ENCODE data around the gene DNAJC7. TPM values are rescaled to one million over a fixed set of nuclear protein-coding genes. Genes with fewer than 3 reads are reported as not detected.
A peak's percentile ranks its signal among the peaks of the same experiment; 100 is the strongest.

DNAJC7 gene
- polyA plus RNA-seq, 4 donors = 97.1 to 168 (median 148) TPM

DNA sequence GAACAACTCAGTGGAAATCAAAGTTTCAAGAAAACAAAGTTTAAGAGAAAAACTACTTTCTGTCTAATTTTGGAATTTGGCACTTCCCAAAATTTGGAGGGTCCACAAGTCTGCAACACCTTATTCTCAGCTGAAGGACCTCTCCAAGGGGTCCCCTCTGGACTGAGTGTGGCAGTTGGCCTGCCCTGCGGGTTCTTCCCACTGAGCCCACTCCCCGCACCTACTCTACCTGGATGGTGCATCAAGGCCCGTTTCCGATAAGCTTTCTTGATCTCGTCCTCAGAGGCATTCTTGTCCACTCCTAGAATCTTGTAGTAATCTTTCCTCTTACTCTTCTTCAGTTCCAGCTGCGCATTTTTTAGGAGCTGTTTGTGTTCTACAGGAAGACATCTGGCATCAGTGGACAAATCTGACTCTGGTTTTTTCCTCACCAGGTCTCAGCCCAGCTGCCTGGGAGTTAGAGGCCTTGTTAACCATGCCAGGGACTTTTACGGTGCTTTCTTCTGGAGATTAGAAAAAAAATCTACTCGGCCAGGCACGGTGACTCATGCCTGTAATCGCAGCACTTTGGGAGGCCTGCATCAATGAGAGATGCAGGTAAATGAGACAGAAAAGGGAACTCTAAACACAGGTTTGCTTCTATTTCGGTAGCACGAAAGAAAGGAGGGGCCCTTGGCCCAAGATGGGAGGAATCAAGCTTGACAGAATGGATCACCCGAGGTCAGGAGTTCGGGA, 35.0 kb downstream of the DNAJC7 start:
- DNase-seq (ENCODE audit: low read depth in 4 of 4, low spot score in 3 of 4) = no peak

DNA sequence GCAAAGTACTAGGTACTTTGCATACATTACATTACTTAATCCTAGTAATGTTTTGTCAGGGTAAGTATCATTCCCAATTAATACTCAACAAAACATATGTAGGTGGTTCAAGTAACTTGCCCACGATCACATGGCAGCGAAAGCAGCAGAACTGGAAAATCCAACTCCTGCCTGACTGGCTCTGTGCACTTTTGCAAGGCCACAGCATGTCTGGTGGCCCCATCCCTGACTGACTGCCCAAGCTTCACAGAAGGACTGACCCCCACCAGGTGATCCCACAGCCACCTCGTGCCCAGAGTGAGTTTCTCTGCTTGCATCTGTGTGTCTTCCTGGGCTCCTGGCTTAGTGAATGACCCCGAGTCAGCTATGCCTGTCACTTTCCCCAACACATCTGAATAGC, 39.2 kb downstream of the DNAJC7 start:
- DNase-seq (ENCODE audit: low read depth in 4 of 4, low spot score in 3 of 4) = peak in 1 of 4 donors; percentile 24

DNA sequence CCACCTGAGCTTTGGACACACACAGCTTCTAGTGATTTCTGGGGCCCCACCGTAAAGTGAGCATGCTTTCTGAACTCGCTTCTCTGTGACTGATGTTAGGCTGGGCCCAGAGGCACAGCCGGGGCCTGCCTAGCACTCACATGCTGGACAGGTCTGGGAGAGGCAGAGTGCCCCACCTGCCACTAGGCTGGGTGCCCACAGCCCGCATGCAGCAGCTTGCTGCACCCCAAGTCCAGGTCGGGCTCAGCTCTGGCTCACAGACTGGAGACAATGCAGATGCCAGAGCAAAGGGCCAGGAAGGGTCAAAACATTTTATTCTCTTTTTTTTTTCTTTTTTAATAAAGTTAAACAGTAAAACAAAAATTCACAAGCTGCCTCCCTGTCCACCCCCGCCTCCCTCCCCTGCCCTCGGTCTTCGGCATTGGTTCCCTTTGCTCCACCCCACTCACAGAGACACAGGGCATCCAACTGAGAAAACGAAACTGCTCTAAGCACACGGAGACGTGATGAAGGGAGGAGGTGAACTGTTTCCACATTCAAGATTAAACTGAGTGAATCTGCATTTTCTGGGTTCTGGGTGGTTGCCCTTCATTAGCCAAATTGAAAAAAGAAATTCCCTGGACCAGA, 41.0 kb downstream of the DNAJC7 start:
- no peak for DNase-seq (ENCODE audit: low read depth in 4 of 4, low spot score in 3 of 4)

DNA sequence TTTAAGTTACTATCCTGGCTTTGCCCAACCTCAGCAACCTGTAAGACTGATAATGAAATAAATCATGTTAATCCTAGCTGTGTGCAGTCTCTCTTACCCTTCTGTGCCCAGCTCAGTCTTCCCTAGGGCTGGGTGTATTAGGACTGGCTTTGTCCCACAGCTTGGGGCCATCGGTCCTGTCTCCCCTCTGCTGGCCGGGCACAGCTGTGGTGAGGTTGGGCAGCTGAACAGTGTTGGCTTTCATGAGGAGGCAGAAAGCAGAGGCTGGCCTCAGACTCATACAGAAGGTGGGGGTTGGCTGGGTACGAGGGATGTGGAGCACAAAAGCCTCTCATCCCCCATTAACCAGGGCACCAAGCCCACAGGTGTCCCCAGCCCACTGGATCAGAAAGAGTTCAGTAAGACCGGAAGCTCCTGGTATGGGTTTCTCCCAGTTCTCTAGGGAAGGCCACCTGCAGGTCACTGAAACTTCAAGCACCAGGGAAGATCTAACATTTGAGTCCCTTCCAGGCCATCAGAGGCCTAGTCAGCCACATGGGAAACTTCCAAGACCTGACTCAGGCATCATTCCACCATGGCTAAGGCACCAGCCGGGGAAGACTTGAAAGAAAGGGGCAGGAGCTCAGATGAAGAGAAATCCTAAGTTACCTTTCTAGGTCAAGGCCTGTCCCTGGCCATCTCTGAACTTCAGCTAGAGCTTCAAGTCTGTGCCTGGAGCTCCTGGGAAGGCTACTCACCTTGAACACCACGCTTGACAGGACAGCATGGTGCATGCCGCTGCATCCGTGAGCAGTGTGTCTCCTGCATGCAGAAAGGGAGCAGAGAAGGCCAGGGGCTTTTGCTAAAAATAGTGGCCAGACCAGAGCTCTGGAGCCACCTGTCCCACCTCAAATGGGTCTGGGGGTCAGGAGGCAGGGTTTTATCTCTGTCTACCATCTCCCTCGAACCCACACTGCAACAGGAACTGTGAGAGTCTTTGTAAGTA, 41.8 kb downstream of the DNAJC7 start:
- no peak for DNase-seq (ENCODE audit: low read depth in 4 of 4, low spot score in 3 of 4)

DNA sequence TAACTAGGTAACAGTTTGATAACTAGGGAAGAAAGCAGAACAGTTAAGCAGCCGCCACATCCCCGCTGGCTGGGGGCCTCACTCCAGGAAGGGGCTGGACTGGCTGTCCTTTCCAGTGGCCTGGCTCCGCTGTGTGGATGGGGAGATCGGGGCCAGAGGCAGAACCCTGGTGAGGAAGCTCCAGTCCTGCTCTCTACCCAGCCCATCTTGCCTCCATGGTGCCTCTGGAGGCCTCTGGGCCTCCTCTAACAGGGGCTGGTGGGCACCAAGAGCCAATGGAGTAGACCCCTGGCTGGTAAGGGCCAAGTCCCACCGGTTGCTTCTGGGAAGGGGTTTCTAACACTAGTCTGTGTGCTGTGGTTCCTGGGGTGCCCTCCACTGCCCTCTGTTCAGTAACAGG, 42.6 kb downstream of the DNAJC7 start:
- no peak for DNase-seq (ENCODE audit: low read depth in 4 of 4, low spot score in 3 of 4)

DNA sequence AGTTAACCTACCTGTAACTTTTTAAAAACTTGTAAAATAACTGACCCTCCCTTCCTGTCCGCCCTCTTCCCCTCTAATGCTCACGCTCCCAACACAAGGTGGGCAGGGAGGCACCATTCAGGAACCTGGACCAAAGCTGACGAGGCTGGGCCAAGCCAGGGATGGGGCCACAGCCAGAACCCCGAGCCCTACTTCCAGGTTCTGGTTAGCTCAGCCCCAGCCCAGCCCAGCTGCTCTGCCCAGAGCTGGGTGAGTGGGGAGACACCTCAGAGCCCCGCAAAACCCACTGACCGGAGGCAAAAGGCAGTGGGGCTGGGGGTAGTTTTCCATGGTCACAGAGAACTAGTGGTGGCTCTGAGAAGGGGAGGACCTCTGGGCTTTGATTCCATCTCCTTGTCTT, 43.2 kb downstream of the DNAJC7 start:
- no peak for DNase-seq (ENCODE audit: low read depth in 4 of 4, low spot score in 3 of 4)

DNA sequence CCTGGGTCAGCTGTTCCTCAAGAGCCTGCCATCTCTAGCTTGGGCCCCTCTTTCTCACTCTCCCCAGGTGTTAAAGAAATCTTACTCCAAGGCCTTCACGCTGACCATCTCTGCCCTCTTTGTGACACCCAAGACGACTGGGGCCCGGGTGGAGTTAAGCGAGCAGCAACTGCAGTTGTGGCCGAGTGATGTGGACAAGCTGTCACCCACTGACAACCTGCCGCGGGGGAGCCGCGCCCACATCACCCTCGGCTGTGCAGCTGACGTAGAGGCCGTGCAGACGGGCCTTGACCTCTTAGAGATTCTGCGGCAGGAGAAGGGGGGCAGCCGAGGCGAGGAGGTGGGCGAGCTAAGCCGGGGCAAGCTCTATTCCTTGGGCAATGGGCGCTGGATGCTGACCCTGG, 43.8 kb downstream of the DNAJC7 start:
- no peak for DNase-seq (ENCODE audit: low read depth in 4 of 4, low spot score in 3 of 4)

DNA sequence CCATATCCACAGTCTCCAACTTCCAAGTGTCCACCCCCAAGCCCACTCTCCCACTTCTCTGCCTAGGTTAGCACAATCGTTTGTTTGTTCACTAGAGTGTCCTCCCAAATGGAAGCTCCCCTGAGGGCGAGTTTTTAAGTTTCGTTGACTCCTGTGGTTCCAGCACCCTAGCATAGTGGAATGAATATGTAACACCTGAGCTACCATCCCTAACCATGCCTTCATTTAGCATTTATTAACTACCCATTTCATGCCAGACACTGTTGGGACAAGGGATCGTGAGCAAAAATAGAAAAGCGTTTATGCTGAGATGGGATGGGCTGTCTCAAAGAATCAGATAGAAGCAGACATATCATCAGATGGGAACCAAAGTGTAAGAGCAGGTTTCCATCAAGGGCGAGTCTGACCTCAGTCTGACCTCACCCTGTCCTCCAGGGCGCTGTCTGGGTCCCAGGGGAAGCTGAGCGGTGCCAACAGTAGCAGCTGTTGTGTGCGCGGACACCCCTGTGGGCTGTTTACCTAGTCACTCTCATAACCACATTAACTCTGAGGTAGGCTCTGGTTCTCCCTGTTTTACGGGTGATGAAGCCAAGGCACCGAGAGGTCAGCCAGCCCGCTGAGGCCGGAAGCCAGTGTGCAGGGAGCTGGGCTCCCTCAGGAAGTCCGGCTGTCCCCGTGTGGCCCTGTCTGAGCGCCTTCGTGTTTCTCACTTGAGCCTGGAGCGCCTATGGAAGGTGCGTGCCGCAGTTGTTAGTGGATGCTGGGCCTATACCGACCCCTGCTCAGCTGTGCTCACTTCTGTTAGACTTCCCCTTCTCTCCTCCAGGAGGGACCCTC, 44.5 kb downstream of the DNAJC7 start:
- no peak for DNase-seq (ENCODE audit: low read depth in 4 of 4, low spot score in 3 of 4)

DNA sequence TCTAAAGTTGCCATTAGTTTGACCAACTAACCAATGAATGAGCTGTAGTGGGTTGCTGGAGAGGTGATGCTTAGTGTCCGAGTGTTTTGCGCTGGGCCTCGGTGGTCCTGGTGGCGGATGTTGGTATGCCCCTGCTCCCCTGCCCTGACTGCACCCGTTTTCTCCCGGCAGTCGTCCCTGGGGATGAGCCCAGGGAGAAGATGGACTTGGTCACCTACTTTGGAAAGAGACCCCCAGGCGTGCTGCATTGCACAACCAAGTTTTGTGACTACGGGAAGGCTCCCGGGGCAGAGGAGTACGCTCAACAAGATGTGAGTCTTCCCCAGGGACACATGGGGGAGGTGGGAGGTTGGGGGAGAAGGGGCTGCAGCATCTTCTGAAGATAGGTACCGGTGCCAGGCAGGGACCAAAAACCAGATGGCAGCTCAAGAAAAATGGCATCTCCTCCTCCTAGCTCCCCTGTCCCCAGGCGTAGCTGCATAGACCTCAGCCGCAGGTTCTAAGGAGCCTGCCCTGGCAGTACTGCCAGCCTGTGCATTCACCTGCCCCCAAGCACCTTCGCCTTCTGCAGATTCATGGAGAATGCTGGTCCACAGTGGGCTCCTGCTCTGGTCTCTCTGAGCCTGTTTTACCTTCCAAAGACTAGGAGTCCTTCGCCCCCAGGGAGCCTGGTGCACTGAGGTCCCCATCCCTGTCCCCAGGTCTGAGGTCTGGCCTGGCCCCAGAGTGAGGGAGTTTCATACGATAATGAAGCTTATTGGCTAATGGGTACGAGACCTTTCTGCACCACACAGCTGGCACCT, 45.3 kb downstream of the DNAJC7 start:
- DNase-seq (ENCODE audit: low read depth in 4 of 4, low spot score in 3 of 4) = no peak

DNA sequence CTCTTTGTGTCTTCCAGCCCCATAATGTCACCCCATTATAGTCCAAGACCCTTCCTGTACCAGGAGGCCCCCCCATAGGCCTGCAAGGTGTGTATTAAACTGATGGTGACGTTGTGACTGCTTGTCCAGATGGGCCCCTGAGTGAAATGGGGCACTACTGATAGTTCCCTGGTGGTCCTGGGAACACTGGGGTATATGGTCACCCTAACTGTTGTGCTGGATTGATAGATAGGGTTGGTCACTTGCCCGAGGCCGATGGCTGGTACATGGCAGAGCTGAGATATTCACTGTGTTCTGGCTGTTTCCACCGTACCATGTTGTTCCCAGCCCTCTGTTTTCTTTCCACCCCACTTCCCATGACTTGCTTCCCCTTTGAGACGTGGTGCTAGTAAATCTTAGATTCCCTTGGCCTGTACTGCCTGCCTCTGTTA, 46.3 kb downstream of the DNAJC7 start:
- no peak for DNase-seq (ENCODE audit: low read depth in 4 of 4, low spot score in 3 of 4)

DNA sequence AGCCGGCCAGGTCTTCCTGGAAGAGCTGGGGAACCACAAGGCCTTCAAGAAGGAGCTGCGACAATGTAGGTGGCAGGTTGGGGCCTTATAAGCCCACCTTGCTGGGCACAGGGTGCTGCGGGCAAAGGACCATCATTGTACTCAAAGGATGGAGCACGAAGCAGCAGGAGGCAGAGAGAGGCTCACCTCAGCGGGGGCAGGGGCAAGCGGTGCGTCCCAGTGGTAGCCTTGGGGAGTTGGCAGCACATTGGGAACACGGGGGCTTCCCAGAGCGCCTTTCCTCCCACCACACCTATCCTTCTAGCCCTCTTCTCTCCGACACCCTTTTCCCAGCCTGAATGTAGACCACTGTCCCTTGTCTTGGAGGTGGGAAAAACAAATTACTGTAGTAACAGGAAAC, 48.6 kb downstream of the DNAJC7 start:
- no peak for DNase-seq (ENCODE audit: low read depth in 4 of 4, low spot score in 3 of 4)

DNA sequence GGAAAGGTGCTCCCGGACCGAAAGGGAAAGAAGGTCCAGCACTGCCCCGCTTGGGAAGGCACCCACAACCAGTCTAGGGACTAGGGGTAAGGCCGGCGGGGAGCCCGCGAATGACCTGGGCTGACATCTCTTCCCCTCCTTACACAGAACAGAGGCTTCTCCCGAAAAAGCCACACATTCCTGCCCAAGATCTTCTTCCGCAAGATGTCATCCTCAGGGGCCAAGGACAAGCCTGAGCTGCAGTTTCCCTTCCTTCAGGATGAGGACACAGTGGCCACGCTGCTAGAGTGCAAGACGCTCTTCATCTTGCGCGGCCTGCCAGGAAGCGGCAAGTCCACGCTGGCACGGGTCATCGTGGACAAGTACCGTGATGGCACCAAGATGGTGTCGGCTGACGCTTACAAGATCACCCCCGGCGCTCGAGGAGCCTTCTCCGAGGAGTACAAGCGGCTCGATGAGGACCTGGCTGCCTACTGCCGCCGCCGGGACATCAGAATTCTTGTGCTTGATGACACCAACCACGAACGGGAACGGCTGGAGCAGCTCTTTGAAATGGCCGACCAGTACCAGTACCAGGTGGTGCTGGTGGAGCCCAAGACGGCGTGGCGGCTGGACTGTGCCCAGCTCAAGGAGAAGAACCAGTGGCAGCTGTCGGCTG, 49.2 kb downstream of the DNAJC7 start:
- no peak for DNase-seq (ENCODE audit: low read depth in 4 of 4, low spot score in 3 of 4)

DNA sequence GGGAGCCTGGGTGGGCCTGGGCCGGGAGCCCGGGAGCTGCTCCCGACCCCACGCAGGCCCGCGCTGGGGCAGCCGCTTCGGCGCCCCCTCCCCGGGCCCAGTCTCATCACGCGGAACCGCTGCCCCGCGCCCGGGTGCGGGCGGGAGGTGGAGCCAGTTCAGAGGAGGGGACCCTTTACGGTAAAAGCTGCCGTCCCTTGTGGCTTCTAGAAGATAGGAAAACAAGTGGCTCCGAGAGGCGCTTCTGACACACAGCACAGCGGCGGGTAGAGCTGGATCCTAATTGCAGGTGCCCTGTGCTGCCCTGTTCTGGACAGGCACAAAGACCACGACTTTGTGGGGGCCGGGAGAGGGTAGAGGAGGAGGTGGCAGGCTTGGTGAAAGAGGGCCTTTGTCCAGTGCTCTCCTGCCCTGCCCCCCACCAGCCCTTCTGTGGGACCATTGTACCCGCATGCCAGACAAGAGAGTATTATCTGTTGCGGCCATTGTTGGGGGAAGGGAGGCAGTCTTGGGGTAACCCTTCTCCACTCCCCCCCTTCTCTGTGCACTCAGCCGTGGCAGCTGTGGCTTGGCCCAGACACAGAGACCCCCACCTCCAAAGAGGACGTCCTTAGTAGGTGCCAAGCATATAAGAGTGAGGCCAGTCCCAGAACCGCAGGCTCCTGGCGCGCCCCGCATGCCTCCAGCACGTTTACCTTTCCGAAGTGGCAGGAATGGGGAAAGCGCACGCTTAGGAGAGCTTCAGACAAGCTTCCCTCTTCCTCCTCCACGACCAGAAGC, 49.9 kb downstream of the DNAJC7 start:
- no peak for DNase-seq (ENCODE audit: low read depth in 4 of 4, low spot score in 3 of 4)

DNA sequence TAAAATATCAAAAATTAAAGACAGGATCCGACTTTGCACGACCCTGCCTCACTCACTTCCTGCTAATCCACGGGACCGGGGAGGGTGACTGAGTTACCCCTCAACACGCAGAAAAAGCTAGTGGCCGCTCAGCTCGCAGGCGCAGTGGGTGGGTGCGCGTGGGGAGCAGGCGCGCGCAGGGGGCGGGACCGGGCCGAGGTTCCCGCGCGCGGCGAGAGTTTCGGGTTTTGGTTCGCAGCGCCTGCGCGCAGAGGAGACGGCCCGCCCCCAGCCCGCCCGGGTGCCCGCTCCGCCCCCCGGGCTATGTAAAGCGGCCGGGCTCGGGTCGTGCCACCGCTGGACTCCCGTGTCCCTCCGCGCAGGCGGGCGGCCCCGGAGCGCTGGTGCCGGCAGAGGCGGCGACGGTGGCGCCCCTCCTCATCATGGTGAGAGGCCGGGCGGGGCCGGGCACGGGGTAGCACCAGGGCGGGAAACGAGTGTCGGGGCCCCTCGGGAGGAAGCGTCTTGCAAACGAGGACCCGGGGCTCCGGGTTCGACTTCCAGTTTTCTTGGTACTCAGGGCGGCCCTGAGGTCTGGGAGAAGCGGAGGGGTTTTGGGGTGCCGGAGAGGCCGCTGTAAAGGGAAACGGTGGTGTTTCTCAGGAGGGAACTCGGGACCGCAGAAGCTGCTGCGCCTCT, 50.6 kb downstream of the DNAJC7 start, which contains the start of gene CNP:
Gene CNP (plus strand): TSS at position 333 of the 678 bp plus-strand sequence. CDS start 90 bp downstream, at position 423.
- peak; percentile 63 to 82 (median 76) for DNase-seq (ENCODE audit: low read depth in 4 of 4, low spot score in 3 of 4)

DNA sequence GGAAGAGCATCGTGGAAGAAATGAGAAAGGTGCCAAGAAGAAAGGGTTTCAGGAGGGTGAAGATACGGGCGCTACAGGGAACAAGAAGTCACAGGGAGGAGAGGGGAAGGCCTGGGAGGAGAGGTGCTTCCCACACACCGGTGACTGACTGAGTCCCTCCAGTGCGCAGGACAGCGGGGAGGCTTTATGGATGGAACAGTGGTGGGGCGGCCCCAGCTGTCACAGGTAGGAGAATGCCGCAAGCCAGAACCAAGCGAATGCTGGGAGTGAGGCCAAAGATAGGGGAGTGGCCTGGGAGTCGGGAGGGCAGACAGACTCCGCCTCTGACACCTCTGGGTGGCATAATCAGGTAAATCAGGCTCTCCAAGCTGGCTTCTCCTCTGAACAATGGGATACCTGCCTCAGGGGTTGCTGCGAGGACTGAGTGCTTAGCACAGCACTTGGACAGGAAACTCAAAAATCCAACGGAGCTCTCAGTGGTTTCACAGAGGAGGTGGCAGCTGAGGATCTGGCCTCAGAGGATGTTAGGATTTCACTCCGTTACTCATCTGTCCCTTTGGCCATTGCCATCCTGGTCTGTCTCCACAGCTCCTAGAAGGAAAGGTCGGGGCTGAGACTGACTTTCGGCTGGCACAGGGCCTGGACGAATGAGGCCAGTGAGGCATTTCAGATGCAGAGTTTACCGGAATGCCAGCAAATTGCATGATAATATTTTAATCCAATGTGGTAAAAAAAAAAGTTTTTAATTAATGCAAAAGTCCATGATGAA, 51.4 kb downstream of the DNAJC7 start:
- DNase-seq (ENCODE audit: low read depth in 4 of 4, low spot score in 3 of 4) = peak in 1 of 4 donors; percentile 21

DNA sequence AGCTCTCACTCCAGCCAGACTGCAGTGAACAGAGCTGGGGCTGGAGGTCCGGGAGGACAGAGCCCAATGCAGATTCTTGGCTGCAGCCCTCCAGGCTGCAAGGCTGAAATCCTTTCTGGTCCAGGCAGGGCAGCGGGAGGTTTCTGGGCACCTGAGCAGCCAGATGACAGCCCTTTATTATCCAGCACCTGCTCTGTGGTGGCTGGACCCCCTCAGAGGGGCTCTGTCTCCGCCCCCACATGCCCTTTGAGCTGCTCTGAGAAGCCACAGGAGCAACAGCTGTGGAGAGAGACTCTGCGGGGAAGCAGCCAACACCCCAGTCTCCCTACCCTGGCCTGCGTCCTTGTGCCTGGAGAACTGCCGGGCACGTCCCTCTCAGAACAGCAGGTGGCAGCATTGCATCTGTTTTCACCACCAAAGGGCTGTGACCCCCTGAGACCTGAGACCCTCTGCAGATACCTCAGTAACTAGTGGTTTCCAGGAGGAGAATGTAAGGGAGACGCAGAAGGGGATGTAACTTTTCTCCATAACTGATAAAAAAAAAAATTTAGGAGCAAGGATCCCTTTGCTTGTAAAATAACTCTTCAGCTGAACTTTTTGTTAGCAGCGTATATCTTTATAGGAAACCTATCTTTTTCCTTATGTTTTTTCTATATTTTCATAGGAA, 54.3 kb downstream of the DNAJC7 start:
- DNase-seq (ENCODE audit: low read depth in 4 of 4, low spot score in 3 of 4) = peak in 1 of 4 donors; percentile 55
